ENCODE data around the gene TFAP2A. TPM values are rescaled to one million over a fixed set of nuclear protein-coding genes. Genes with fewer than 3 reads are reported as not detected.

Gene TFAP2A
- polyA plus RNA-seq, 2 donors: 20.9 to 28.8 TPM

DNA sequence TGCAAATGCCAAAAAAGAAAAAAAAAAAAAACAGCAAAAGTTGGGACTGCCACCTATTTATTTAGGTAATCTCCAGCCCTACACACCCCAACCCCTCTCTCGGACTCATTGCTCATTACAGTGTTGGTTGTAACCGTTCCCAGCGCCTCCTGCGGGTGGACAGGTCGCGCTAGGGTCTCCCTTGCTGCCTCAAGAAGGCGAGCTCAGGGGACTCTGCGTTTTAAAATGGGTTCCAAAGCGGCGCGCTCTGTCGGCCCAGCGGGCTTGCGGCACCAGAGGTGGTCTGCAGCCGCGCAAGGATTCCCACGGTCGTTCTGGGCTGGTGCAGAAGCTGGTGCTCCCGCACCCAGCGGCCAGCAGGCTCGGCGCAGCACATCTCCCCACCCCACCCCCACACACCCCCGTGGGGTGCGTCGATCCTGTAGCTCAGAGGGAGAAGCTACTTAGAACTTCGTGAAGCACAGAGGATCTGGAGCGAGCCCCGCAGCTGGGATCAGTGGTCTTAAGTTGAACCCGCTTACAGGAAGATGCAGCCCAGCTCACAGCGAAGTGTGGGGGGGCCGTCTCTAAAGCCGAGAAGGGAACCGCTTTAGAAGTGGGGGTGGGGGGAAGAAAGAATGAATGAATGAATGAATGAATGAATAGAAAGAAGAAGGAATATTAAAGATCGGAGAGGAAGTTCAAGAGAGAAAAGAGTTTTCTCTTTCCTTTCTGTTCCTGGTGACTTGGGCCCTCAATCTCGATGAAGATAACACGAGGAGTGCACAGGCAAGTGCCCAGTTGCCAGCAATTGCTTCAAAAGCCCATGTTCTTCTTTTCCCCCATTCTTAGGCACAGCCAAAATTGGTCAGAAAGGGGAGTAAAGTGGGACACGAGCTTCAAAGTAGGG, 780 bp downstream of the TFAP2A start:
- Histone ChIP-seq H3K9me3 (ENCODE audit: control insufficient read depth in 2 of 2, insufficient read depth in 1 of 2, low read depth in 1 of 2, low read length in 1 of 2) (peaks cover 0 to 5% of the 10 kb centered on the region in 2 donors), H3K4me1 (ENCODE audit: control insufficient read depth in 2 of 2, insufficient read depth in 2 of 2, low read length in 1 of 2) (peaks cover 3% of the 10 kb centered on the region in 2 donors), H3K36me3 (ENCODE audit: control insufficient read depth in 2 of 2, insufficient read depth in 2 of 2, low read length in 1 of 2) (peaks cover 0 to 3% of the 10 kb centered on the region in 2 donors), H3K27ac (ENCODE audit: low read depth in 2 of 2, low read length in 1 of 2) (peak overlapping the region; percentile 95 to 99), H3K4me3 (ENCODE audit: low read depth in 1 of 2, low read length in 2 of 2) (peak overlapping the region; percentile 78 to 87), H3K27me3 (ENCODE audit: control insufficient read depth in 1 of 2, insufficient read depth in 2 of 2, low read length in 2 of 2) (peaks cover 0 to 3% of the 10 kb centered on the region in 2 donors)
- 3 to 6% methylated on average over 37 of the region's 37 CpGs for WGBS, 2 donors

DNA sequence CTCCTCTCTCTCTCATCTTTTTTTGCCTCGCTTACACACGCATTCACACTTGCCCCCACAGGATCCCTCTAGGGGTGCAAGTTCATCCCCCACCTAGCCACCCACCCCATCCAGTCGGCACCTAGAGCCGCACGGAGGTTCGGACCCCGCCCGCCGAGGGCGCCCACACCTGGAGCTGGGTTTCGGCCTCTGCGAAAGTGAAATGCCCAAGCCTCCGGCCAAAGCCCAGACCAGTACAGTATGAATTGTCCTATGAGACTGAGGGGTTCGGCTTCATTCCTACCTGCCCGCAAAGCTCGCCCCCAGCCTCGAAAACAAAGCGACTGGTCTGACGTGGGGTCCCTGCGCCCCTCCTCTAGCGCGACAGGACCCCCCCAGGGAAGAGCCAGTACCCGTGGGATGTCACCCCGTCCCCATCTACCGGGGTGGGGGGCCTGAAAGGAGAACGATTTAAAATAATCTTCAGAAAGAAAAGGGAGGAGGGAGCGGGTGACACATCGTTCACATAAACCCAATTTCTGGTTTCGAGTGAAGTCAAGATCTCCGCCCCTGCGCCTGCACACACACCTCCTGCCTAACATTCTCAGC, 1.5 kb downstream of the TFAP2A start:
- WGBS, 2 donors: 2 to 6% methylated on average over 31 of the region's 31 CpGs
- peak overlapping the region; percentile 78 to 87 for H3K4me3 ChIP-seq (ENCODE audit: low read depth in 1 of 2, low read length in 2 of 2)
- peaks cover 3% of the 10 kb centered on the region in 2 donors for H3K4me1 ChIP-seq (ENCODE audit: control insufficient read depth in 2 of 2, insufficient read depth in 2 of 2, low read length in 1 of 2)
- H3K9me3 ChIP-seq (ENCODE audit: control insufficient read depth in 2 of 2, insufficient read depth in 1 of 2, low read depth in 1 of 2, low read length in 1 of 2): peaks cover 0 to 5% of the 10 kb centered on the region in 2 donors
- H3K27ac ChIP-seq (ENCODE audit: low read depth in 2 of 2, low read length in 1 of 2): peak overlapping the region; percentile 95 to 99
- H3K36me3 ChIP-seq (ENCODE audit: control insufficient read depth in 2 of 2, insufficient read depth in 2 of 2, low read length in 1 of 2): peaks cover 0 to 3% of the 10 kb centered on the region in 2 donors
- peaks cover 0 to 3% of the 10 kb centered on the region in 2 donors for H3K27me3 ChIP-seq (ENCODE audit: control insufficient read depth in 1 of 2, insufficient read depth in 2 of 2, low read length in 2 of 2)

DNA sequence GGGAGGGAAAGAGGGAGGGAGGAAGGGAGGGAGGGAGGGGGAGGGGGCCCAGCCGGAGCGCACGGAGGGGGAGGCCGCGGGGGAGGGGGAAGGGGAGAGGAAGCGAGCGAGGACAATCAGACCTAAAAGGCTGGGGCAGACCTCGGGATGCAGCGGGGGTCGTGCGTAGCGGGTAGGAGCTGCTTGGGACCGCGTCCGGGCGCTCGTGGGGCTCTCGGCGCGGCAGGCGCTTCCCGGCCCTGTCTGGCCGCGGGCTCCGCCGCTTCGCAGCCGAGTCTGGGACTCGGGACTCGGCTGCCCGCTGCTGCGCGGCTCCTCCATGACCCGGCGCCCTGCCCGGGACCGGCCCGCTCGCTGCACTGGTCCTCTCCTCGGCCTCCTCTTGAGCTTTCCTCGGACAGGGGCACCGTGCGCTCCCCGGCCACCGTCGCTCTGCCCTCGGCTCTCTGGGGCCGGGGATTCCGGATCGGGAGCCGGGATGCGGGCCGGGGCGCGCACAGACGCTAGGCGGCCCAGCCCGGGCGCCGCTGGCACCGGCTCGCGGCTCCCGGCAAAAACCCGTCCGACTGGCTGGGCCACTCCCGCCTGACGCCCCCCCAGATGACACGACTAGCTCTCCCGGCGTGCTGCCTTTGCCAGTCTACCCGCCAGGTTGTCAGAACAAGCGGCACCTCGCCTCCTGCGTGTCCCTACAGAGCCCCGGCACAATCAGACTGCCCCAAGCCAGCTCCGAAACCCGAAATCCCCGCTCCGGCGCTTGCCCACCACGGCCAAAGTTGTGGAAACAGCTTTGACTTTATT, 2.2 kb downstream of the TFAP2A start:
- Histone ChIP-seq H3K27ac (ENCODE audit: low read depth in 2 of 2, low read length in 1 of 2) (peak overlapping the region; percentile 95 to 99), H3K4me3 (ENCODE audit: low read depth in 1 of 2, low read length in 2 of 2) (peak overlapping the region; percentile 78 to 87), H3K36me3 (ENCODE audit: control insufficient read depth in 2 of 2, insufficient read depth in 2 of 2, low read length in 1 of 2) (peaks cover 0 to 3% of the 10 kb centered on the region in 2 donors), H3K4me1 (ENCODE audit: control insufficient read depth in 2 of 2, insufficient read depth in 2 of 2, low read length in 1 of 2) (peaks cover 3% of the 10 kb centered on the region in 2 donors), H3K9me3 (ENCODE audit: control insufficient read depth in 2 of 2, insufficient read depth in 1 of 2, low read depth in 1 of 2, low read length in 1 of 2) (peaks cover 0 to 5% of the 10 kb centered on the region in 2 donors), H3K27me3 (ENCODE audit: control insufficient read depth in 1 of 2, insufficient read depth in 2 of 2, low read length in 2 of 2) (peaks cover 0 to 3% of the 10 kb centered on the region in 2 donors)
- WGBS, 2 donors: 1% methylated on average over 66 to 82 of the region's 82 CpGs

DNA sequence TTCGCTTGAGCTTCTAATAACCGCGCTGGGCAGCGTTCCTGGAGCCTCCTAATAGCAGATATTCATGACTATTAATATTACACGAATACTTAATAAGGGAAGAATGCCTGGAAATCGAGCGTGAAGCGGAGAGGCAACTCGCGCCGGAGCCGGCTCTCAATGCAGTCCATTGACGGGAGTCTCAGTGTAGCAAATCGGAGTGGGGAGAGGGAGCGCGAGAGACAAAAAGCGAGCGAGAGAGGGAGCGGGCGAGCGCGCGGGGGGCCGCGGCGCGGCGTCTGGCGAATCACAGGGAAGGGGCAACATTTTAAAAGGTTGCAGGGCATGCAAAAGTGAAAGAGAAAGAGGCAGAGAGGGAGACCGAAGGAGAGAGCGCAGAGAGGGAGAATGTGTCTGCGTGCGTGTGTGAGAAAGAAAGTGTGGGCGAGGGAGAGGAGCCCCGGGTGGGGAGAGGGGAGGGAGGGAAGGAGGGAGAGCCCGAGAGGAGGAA, 2.9 kb downstream of the TFAP2A start:
- Histone ChIP-seq H3K27ac (ENCODE audit: low read depth in 2 of 2, low read length in 1 of 2) (peak overlapping the region; percentile 91 to 99), H3K27me3 (ENCODE audit: control insufficient read depth in 1 of 2, insufficient read depth in 2 of 2, low read length in 2 of 2) (peaks cover 0 to 3% of the 10 kb centered on the region in 2 donors), H3K4me3 (ENCODE audit: low read depth in 1 of 2, low read length in 2 of 2) (peak overlapping the region; percentile 78 to 87), H3K36me3 (ENCODE audit: control insufficient read depth in 2 of 2, insufficient read depth in 2 of 2, low read length in 1 of 2) (peaks cover 0 to 3% of the 10 kb centered on the region in 2 donors), H3K9me3 (ENCODE audit: control insufficient read depth in 2 of 2, insufficient read depth in 1 of 2, low read depth in 1 of 2, low read length in 1 of 2) (peaks cover 0 to 5% of the 10 kb centered on the region in 2 donors), H3K4me1 (ENCODE audit: control insufficient read depth in 2 of 2, insufficient read depth in 2 of 2, low read length in 1 of 2) (peaks cover 0 to 3% of the 10 kb centered on the region in 2 donors)
- WGBS, 2 donors: 0 to 1% methylated on average over 36 of the region's 36 CpGs

- H3K27me3 ChIP-seq (ENCODE audit: control insufficient read depth in 1 of 2, insufficient read depth in 2 of 2, low read length in 2 of 2): peaks cover 0 to 3% of the 10 kb centered on the region in 2 donors
- peak overlapping the region; percentile 91 to 99 for H3K27ac ChIP-seq (ENCODE audit: low read depth in 2 of 2, low read length in 1 of 2)
- peaks cover 0 to 3% of the 10 kb centered on the region in 2 donors for H3K36me3 ChIP-seq (ENCODE audit: control insufficient read depth in 2 of 2, insufficient read depth in 2 of 2, low read length in 1 of 2)
- H3K9me3 ChIP-seq (ENCODE audit: control insufficient read depth in 2 of 2, insufficient read depth in 1 of 2, low read depth in 1 of 2, low read length in 1 of 2): peaks cover 0 to 5% of the 10 kb centered on the region in 2 donors
- no peaks in the 10 kb centered on the region for H3K4me1 ChIP-seq (ENCODE audit: control insufficient read depth in 2 of 2, insufficient read depth in 2 of 2, low read length in 1 of 2)
- peak overlapping the region; percentile 78 to 87 for H3K4me3 ChIP-seq (ENCODE audit: low read depth in 1 of 2, low read length in 2 of 2)
- WGBS, 2 donors: 3% methylated on average over 65 of the region's 65 CpGs
Measured at GRCh38 chr6:10411131-10411970, 3.5 kb downstream of the TFAP2A start.

GRCh38 chr6:10410207-10411050, 4.4 kb downstream of the TFAP2A start:
- no peaks in the 10 kb centered on the region for H3K4me1 ChIP-seq (ENCODE audit: control insufficient read depth in 2 of 2, insufficient read depth in 2 of 2, low read length in 1 of 2)
- H3K9me3 ChIP-seq (ENCODE audit: control insufficient read depth in 2 of 2, insufficient read depth in 1 of 2, low read depth in 1 of 2, low read length in 1 of 2): peaks cover 0 to 5% of the 10 kb centered on the region in 2 donors
- H3K4me3 ChIP-seq (ENCODE audit: low read depth in 1 of 2, low read length in 2 of 2): peak overlapping the region; percentile 62 to 78
- H3K27me3 ChIP-seq (ENCODE audit: control insufficient read depth in 1 of 2, insufficient read depth in 2 of 2, low read length in 2 of 2): peaks cover 0 to 3% of the 10 kb centered on the region in 2 donors
- H3K36me3 ChIP-seq (ENCODE audit: control insufficient read depth in 2 of 2, insufficient read depth in 2 of 2, low read length in 1 of 2): peaks cover 0 to 3% of the 10 kb centered on the region in 2 donors
- 7 to 8% methylated on average over 36 of the region's 36 CpGs for WGBS, 2 donors
- H3K27ac ChIP-seq (ENCODE audit: low read depth in 2 of 2, low read length in 1 of 2): peak overlapping the region; percentile 53 to 99

DNA sequence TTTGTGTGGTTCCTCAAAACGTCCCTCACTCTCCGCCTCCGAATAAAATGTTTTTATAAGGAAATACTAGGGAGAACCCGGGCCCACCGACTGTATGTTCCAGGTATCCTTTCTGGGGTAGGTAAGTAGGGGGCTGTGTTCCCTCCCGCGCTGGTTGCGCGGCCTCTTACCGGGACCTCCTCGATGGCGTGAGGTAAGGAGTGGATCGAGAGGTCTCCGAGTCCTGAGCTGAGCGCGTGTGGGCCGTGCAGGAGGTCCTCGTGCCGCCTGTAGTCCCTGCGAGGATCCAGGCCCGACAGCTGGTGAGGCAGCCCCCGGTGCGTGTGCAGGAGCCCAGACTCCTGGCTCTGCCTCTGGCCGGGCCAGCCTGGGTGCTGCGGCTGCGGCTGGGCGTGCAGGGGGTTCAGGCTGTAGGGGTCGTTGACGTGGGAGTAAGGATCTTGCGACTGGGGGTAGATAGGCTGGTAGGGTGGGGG, 5.1 kb downstream of the TFAP2A start:
- H3K9me3 ChIP-seq (ENCODE audit: control insufficient read depth in 2 of 2, insufficient read depth in 1 of 2, low read depth in 1 of 2, low read length in 1 of 2): peaks cover 0 to 6% of the 10 kb centered on the region in 2 donors
- no peaks in the 10 kb centered on the region for H3K27me3 ChIP-seq (ENCODE audit: control insufficient read depth in 1 of 2, insufficient read depth in 2 of 2, low read length in 2 of 2)
- peak overlapping the region; percentile 62 to 78 for H3K4me3 ChIP-seq (ENCODE audit: low read depth in 1 of 2, low read length in 2 of 2)
- peak overlapping the region; percentile 53 to 99 for H3K27ac ChIP-seq (ENCODE audit: low read depth in 2 of 2, low read length in 1 of 2)
- peaks cover 0 to 2% of the 10 kb centered on the region in 2 donors for H3K4me1 ChIP-seq (ENCODE audit: control insufficient read depth in 2 of 2, insufficient read depth in 2 of 2, low read length in 1 of 2)
- WGBS, 2 donors: 10% methylated on average over 28 to 30 of the region's 30 CpGs
- peaks cover 0 to 3% of the 10 kb centered on the region in 2 donors for H3K36me3 ChIP-seq (ENCODE audit: control insufficient read depth in 2 of 2, insufficient read depth in 2 of 2, low read length in 1 of 2)

- H3K36me3 ChIP-seq (ENCODE audit: control insufficient read depth in 2 of 2, insufficient read depth in 2 of 2, low read length in 1 of 2): peaks cover 0 to 3% of the 10 kb centered on the region in 2 donors
- no peaks in the 10 kb centered on the region for H3K27me3 ChIP-seq (ENCODE audit: control insufficient read depth in 1 of 2, insufficient read depth in 2 of 2, low read length in 2 of 2)
- H3K4me1 ChIP-seq (ENCODE audit: control insufficient read depth in 2 of 2, insufficient read depth in 2 of 2, low read length in 1 of 2): peaks cover 0 to 5% of the 10 kb centered on the region in 2 donors
- H3K27ac ChIP-seq (ENCODE audit: low read depth in 2 of 2, low read length in 1 of 2): peak overlapping the region in 1 of 2 donors; percentile 53
- WGBS, 2 donors: 11 to 19% methylated on average over 8 of the region's 8 CpGs
- peaks cover 0 to 9% of the 10 kb centered on the region in 2 donors for H3K9me3 ChIP-seq (ENCODE audit: control insufficient read depth in 2 of 2, insufficient read depth in 1 of 2, low read depth in 1 of 2, low read length in 1 of 2)
- peak overlapping the region; percentile 62 to 78 for H3K4me3 ChIP-seq (ENCODE audit: low read depth in 1 of 2, low read length in 2 of 2)
Measured at GRCh38 chr6:10409233-10409721, 5.6 kb downstream of the TFAP2A start.
